ENCODE results near the gene ALKBH6. TPM values are rescaled to one million over a fixed set of nuclear protein-coding genes. Genes with fewer than 3 reads are reported as not detected.

ALKBH6 gene
- total and polyA plus RNA-seq, 2 of the 13 experiments (the other 11 are each of a cell fraction or from before 2014, with no cell fraction given) = 13.7 to 18.1 TPM

DNA sequence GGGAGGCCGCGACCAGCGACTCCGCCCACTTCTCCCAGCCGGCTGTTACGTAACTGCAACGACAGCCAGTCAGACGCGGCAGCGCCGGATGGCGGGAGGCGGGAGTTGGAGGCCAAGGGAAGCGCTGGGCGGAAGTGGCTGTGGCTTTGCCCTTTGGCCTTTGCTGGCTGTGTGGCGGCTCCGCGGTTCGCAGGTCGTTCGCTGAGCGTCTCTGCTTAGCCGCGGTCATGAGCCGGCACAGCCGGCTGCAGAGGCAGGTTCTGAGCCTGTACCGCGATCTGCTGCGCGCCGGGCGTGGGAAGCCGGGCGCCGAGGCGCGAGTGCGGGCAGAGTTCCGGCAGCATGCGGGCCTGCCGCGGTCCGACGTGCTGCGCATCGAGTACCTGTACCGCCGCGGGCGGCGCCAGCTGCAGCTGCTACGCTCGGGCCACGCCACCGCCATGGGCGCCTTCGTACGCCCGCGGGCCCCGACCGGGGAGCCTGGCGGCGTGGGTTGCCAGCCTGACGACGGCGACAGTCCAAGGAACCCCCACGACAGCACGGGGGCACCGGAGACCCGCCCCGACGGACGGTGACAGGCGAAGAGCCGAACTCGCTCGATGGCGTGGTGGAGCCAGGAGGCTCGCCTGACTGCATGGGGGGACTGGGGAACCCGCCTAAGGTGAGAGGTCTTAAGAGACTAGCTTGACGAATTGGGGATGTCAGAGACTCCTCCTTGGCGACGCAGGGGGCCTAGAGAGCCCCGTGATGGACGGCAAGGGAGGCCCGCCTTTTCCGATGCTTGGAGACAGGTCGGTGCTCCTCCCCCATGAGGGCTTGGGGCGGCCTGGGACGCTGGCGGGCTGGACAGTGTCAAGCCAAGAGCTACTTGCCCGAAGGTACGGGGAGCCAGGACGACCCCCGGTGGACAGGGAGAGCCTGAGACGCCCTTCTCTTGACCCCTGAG lies 18.7 kb downstream of the ALKBH6 start, which contains the start of gene SDHAF1 (continued):
- TF ChIP-seq, protein P1, sequence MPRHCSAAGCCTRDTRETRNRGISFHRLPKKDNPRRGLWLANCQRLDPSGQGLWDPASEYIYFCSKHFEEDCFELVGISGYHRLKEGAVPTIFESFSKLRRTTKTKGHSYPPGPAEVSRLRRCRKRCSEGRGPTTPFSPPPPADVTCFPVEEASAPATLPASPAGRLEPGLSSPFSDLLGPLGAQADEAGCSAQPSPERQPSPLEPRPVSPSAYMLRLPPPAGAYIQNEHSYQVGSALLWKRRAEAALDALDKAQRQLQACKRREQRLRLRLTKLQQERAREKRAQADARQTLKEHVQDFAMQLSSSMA (CRISPR knock-in tag; IDR thresholded peaks at IDR 0.05) = peak; percentile 87; the same call in 1 of the 2 replicates
- no peak for TF ChIP-seq ZNF549 (CRISPR knock-in tag; IDR thresholded peaks at IDR 0.05)
- no peak for TF ChIP-seq ZNF121 (CRISPR knock-in tag; IDR thresholded peaks at IDR 0.05)
- TF ChIP-seq, protein P2, sequence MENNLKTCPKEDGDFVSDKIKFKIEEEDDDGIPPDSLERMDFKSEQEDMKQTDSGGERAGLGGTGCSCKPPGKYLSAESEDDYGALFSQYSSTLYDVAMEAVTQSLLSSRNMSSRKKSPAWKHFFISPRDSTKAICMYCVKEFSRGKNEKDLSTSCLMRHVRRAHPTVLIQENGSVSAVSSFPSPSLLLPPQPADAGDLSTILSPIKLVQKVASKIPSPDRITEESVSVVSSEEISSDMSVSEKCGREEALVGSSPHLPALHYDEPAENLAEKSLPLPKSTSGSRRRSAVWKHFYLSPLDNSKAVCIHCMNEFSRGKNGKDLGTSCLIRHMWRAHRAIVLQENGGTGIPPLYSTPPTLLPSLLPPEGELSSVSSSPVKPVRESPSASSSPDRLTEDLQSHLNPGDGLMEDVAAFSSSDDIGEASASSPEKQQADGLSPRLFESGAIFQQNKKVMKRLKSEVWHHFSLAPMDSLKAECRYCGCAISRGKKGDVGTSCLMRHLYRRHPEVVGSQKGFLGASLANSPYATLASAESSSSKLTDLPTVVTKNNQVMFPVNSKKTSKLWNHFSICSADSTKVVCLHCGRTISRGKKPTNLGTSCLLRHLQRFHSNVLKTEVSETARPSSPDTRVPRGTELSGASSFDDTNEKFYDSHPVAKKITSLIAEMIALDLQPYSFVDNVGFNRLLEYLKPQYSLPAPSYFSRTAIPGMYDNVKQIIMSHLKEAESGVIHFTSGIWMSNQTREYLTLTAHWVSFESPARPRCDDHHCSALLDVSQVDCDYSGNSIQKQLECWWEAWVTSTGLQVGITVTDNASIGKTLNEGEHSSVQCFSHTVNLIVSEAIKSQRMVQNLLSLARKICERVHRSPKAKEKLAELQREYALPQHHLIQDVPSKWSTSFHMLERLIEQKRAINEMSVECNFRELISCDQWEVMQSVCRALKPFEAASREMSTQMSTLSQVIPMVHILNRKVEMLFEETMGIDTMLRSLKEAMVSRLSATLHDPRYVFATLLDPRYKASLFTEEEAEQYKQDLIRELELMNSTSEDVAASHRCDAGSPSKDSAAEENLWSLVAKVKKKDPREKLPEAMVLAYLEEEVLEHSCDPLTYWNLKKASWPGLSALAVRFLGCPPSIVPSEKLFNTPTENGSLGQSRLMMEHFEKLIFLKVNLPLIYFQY (CRISPR knock-in tag; IDR thresholded peaks at IDR 0.05; ENCODE audit: borderline replicate concordance) = 0 out of 2 replicates have a peak, but pooled peaks have one; percentile 25
- TF ChIP-seq TAF15 (IDR thresholded peaks at IDR 0.05; ENCODE audit: low read depth, low read length, poor library complexity, severe bottlenecking) = no peak
- TF ChIP-seq ZBTB38 (CRISPR knock-in tag; IDR thresholded peaks at IDR 0.05) = peak; percentile 83; the same call in 1 of the 2 replicates
- TF ChIP-seq PHF20 (CRISPR knock-in tag; IDR thresholded peaks at IDR 0.05) = peak; percentile 85
- TF ChIP-seq, protein P3, sequence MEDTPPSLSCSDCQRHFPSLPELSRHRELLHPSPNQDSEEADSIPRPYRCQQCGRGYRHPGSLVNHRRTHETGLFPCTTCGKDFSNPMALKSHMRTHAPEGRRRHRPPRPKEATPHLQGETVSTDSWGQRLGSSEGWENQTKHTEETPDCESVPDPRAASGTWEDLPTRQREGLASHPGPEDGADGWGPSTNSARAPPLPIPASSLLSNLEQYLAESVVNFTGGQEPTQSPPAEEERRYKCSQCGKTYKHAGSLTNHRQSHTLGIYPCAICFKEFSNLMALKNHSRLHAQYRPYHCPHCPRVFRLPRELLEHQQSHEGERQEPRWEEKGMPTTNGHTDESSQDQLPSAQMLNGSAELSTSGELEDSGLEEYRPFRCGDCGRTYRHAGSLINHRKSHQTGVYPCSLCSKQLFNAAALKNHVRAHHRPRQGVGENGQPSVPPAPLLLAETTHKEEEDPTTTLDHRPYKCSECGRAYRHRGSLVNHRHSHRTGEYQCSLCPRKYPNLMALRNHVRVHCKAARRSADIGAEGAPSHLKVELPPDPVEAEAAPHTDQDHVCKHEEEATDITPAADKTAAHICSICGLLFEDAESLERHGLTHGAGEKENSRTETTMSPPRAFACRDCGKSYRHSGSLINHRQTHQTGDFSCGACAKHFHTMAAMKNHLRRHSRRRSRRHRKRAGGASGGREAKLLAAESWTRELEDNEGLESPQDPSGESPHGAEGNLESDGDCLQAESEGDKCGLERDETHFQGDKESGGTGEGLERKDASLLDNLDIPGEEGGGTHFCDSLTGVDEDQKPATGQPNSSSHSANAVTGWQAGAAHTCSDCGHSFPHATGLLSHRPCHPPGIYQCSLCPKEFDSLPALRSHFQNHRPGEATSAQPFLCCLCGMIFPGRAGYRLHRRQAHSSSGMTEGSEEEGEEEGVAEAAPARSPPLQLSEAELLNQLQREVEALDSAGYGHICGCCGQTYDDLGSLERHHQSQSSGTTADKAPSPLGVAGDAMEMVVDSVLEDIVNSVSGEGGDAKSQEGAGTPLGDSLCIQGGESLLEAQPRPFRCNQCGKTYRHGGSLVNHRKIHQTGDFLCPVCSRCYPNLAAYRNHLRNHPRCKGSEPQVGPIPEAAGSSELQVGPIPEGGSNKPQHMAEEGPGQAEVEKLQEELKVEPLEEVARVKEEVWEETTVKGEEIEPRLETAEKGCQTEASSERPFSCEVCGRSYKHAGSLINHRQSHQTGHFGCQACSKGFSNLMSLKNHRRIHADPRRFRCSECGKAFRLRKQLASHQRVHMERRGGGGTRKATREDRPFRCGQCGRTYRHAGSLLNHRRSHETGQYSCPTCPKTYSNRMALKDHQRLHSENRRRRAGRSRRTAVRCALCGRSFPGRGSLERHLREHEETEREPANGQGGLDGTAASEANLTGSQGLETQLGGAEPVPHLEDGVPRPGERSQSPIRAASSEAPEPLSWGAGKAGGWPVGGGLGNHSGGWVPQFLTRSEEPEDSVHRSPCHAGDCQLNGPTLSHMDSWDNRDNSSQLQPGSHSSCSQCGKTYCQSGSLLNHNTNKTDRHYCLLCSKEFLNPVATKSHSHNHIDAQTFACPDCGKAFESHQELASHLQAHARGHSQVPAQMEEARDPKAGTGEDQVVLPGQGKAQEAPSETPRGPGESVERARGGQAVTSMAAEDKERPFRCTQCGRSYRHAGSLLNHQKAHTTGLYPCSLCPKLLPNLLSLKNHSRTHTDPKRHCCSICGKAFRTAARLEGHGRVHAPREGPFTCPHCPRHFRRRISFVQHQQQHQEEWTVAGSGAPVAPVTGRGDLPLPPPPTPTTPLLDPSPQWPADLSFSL (CRISPR knock-in tag; IDR thresholded peaks at IDR 0.05) = no peak
- no peak for TF ChIP-seq SUZ12 (IDR thresholded peaks at IDR 0.05; ENCODE audit: low read depth, low read length)
- TF ChIP-seq, protein P4, sequence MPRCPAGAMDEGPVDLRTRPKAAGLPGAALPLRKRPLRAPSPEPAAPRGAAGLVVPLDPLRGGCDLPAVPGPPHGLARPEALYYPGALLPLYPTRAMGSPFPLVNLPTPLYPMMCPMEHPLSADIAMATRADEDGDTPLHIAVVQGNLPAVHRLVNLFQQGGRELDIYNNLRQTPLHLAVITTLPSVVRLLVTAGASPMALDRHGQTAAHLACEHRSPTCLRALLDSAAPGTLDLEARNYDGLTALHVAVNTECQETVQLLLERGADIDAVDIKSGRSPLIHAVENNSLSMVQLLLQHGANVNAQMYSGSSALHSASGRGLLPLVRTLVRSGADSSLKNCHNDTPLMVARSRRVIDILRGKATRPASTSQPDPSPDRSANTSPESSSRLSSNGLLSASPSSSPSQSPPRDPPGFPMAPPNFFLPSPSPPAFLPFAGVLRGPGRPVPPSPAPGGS (CRISPR knock-in tag; IDR thresholded peaks at IDR 0.05) = peak; percentile 86; the same call in 1 of the 2 replicates
- TF ChIP-seq SMYD3 (CRISPR knock-in tag; IDR thresholded peaks at IDR 0.05) = no peak
- TF ChIP-seq ZNF615 (CRISPR knock-in tag; IDR thresholded peaks at IDR 0.05; ENCODE audit: borderline replicate concordance) = no peak
- TF ChIP-seq ZNF883 (CRISPR knock-in tag; IDR thresholded peaks at IDR 0.05; ENCODE audit: not compliant biosample characterization) = no peak
- TF ChIP-seq SYNCRIP (IDR thresholded peaks at IDR 0.05; ENCODE audit: insufficient read depth, low read depth, low read length) = no peak
- TF ChIP-seq HDAC1 (CRISPR knock-in tag; IDR thresholded peaks at IDR 0.05) = peak; percentile 83; the same call in 1 of the 2 replicates

Measured in HepG2 (cell line).